GM12878 (cell line): ENCODE measurements around the gene TIA1.
A peak's percentile ranks its signal among the peaks of the same experiment; 100 is the strongest.

Experiments used
- HCFC1 ChIP-seq: fragments of 150-350 bp; IDR thresholded peaks from 2 replicates; pipeline ENCODE4 v1.6.1; 2014; ENCODE audit warnings: low read length
- REST ChIP-seq: IDR thresholded peaks from 2 replicates; pipeline ENCODE4 v1.6.1; 2012; ENCODE audit warnings: mild to moderate bottlenecking, low read depth, low read length

- TF ChIP-seq REST (no peak), HCFC1 (peak; percentile 78)
Observed at GRCh38 chr2:70190418-70191243, 57.8 kb downstream of the TIA1 start, which contains the start of gene C2orf42.
